PC-9 (cell line): ENCODE results near the gene CDC14A.

Source experiments
- EZH2 ChIP-seq: fragments of 200-600 bp; sonication (generic); IDR thresholded peaks from 2 replicates; pipeline ENCODE4 v1.8.0; 2017; ENCODE audit warnings: antibody characterized with exemption, low read depth
- TF ChIP-seq, protein P1 (sequence below): fragments of 200-600 bp; sonication (generic); conservative IDR thresholded peaks from 2 replicates; pipeline ENCODE4 v1.6.1; 2017; ENCODE audit warnings: mixed run types, antibody characterized with exemption, mild to moderate bottlenecking, moderate library complexity

DNA sequence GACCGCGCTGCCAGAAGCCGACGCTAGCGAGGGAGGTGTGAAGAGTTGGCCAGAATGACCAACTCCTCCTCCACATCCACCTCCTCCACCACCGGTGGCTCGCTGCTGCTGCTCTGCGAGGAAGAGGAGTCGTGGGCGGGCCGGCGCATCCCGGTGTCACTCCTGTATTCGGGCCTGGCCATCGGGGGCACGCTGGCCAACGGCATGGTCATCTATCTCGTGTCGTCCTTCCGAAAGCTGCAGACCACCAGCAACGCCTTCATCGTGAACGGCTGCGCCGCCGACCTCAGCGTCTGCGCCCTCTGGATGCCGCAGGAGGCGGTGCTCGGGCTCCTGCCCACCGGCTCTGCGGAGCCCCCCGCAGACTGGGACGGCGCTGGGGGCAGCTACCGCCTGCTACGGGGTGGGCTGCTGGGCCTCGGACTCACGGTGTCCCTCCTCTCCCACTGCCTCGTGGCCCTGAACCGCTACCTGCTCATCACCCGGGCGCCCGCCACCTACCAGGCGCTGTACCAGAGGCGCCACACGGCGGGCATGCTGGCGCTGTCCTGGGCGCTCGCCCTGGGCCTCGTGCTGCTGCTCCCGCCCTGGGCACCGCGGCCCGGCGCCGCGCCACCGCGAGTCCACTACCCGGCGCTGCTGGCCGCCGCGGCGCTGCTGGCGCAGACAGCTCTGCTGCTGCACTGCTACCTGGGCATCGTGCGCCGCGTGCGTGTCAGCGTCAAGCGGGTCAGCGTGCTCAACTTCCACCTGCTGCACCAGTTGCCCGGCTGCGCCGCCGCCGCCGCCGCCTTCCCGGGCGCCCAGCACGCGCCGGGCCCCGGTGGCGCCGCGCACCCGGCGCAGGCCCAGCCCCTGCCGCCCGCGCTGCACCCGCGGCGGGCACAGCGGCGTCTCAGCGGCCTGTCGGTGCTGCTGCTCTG, 186.9 kb downstream of the CDC14A start:
- TF ChIP-seq, protein P1, sequence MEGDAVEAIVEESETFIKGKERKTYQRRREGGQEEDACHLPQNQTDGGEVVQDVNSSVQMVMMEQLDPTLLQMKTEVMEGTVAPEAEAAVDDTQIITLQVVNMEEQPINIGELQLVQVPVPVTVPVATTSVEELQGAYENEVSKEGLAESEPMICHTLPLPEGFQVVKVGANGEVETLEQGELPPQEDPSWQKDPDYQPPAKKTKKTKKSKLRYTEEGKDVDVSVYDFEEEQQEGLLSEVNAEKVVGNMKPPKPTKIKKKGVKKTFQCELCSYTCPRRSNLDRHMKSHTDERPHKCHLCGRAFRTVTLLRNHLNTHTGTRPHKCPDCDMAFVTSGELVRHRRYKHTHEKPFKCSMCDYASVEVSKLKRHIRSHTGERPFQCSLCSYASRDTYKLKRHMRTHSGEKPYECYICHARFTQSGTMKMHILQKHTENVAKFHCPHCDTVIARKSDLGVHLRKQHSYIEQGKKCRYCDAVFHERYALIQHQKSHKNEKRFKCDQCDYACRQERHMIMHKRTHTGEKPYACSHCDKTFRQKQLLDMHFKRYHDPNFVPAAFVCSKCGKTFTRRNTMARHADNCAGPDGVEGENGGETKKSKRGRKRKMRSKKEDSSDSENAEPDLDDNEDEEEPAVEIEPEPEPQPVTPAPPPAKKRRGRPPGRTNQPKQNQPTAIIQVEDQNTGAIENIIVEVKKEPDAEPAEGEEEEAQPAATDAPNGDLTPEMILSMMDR = no peak
- no peak for TF ChIP-seq EZH2
